ENCODE results near the gene UROC1. TPM values are rescaled to one million over a fixed set of nuclear protein-coding genes. Genes with fewer than 3 reads are reported as not detected.

Gene UROC1
- total and polyA plus RNA-seq, 2 donors (not counting 1 experiment from before 2014, with no cell fraction given) = not detected

GRCh38 chr3:126530171-126531050 is 12.8 kb upstream of the UROC1 start:
- DNase-seq = no peak
- no peak overlapping the region for H3K4me3 ChIP-seq (ENCODE audit: control extremely low read depth in 1 of 5, extremely low read depth in 1 of 5, insufficient read depth in 1 of 5, low read depth in 2 of 5, low read length in 4 of 5)
- no peak overlapping the region for H3K27ac ChIP-seq (ENCODE audit: low read length in 2 of 2)
- 26% methylated on average over 18 of the region's 18 CpGs for WGBS (ENCODE audit: insufficient coverage)
- no peaks in the 10 kb centered on the region for H3K9me3 Mint-ChIP-seq (ENCODE audit: insufficient read depth)
- CTCF ChIA-PET = interaction anchor here (1.0 kb wide), 1 partner anchor 1018 kb away, joined by 3 read pairs; no protein-coding TSS in a partner anchor
- no peak for ATAC-seq (ENCODE audit: low read depth)
- no peaks in the 10 kb centered on the region for H3K36me3 ChIP-seq (replicated peaks in 1 of 2; ENCODE audit: control extremely low read depth in 1 of 2, control insufficient read depth in 1 of 2, extremely low read depth in 1 of 2, insufficient read depth in 2 of 2, low read length in 1 of 2)
- H3K27me3 ChIP-seq (replicated peaks in 1 of 4; ENCODE audit: control extremely low read depth in 1 of 4, control insufficient read depth in 3 of 4, insufficient read depth in 4 of 4, low read length in 3 of 4) = peaks cover 0 to 8% (median 0%) of the 10 kb centered on the region in 4 experiments
- no peaks in the 10 kb centered on the region for H4K20me1 ChIP-seq (ENCODE audit: control insufficient read depth, insufficient read depth, low read length, poor library complexity, severe bottlenecking)
- H3K9me3 ChIP-seq (ENCODE audit: control extremely low read depth in 1 of 3, control insufficient read depth in 2 of 3, insufficient read depth in 1 of 3, low read length in 2 of 3) = peaks cover 0 to 4% (median 0%) of the 10 kb centered on the region in 3 donors
- H3K79me2 ChIP-seq (ENCODE audit: control insufficient read depth, insufficient read depth, low read length) = no peaks in the 10 kb centered on the region
- H3K9ac ChIP-seq (ENCODE audit: low read length) = no peak overlapping the region
- no peak overlapping the region for H3K4me3 Mint-ChIP-seq
- TF ChIP-seq EZH2 (IDR thresholded peaks at IDR 0.05; ENCODE audit: borderline replicate concordance, insufficient read depth, low read depth, low read length, poor library complexity, severe bottlenecking) = no peak
- TF ChIP-seq, protein P1, sequence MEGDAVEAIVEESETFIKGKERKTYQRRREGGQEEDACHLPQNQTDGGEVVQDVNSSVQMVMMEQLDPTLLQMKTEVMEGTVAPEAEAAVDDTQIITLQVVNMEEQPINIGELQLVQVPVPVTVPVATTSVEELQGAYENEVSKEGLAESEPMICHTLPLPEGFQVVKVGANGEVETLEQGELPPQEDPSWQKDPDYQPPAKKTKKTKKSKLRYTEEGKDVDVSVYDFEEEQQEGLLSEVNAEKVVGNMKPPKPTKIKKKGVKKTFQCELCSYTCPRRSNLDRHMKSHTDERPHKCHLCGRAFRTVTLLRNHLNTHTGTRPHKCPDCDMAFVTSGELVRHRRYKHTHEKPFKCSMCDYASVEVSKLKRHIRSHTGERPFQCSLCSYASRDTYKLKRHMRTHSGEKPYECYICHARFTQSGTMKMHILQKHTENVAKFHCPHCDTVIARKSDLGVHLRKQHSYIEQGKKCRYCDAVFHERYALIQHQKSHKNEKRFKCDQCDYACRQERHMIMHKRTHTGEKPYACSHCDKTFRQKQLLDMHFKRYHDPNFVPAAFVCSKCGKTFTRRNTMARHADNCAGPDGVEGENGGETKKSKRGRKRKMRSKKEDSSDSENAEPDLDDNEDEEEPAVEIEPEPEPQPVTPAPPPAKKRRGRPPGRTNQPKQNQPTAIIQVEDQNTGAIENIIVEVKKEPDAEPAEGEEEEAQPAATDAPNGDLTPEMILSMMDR (IDR thresholded peaks at IDR 0.05) = no peak
- no peak overlapping the region for H3K4me2 ChIP-seq (replicated peaks; ENCODE audit: low read depth, low read length, poor library complexity, severe bottlenecking)
- peak overlapping the region; percentile 56 for H2AFZ ChIP-seq (ENCODE audit: insufficient read depth, low read depth, low read length, poor library complexity, severe bottlenecking)
- H3K4me1 Mint-ChIP-seq = no peaks in the 10 kb centered on the region
- intact Hi-C loops (cut with micrococcal nuclease) = no loop called here
- peaks cover 19% of the 10 kb centered on the region for H3K27me3 Mint-ChIP-seq
- POLR2A ChIA-PET = no interaction called here
- H3K27ac Mint-ChIP-seq = no peak overlapping the region
- H3K4me1 ChIP-seq (ENCODE audit: control insufficient read depth in 2 of 2, insufficient read depth in 2 of 2, low read length in 2 of 2) = peaks cover 0 to 7% of the 10 kb centered on the region in 2 donors

DNA sequence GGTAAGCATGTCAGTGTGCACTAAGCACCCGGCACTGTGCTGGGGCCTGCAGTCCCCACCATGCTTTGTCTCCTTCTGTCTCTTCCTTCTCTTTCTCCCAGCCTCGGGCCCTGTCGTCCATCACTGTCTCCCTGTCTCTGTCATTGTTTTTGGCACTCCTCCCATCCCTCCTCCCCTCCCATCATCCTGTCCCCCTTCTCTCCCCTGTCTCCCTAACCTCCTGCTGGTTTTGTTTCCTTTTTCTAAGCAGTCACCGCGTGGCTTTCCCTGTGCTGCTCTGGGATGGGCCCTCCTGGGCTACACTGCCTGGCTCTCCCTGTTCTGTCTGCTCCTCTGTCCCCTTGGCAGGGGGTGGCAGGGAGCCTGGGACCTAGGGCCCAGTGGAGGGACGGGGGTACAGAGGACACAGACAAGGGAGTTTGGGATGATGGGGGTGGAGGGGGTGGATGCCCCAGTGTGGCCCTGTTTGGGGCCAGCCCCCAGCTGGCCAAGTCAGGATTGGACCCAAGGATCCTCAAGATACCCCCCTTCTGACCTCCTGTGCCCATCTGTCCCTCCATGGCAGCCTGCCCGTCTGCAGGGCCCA is 12.1 kb upstream of the UROC1 start:
- Mint-ChIP-seq H3K27me3 (peaks cover 22% of the 10 kb centered on the region), H3K4me1 (no peaks in the 10 kb centered on the region), H3K27ac (no peak overlapping the region), H3K9me3 (ENCODE audit: insufficient read depth) (no peaks in the 10 kb centered on the region), H3K4me3 (no peak overlapping the region)
- ATAC-seq (ENCODE audit: low read depth) = no peak
- Histone ChIP-seq H3K4me2 (replicated peaks; ENCODE audit: low read depth, low read length, poor library complexity, severe bottlenecking) (no peak overlapping the region), H4K20me1 (ENCODE audit: control insufficient read depth, insufficient read depth, low read length, poor library complexity, severe bottlenecking) (no peaks in the 10 kb centered on the region), H3K4me1 (ENCODE audit: control insufficient read depth in 2 of 2, insufficient read depth in 2 of 2, low read length in 2 of 2) (peaks cover 0 to 7% of the 10 kb centered on the region in 2 donors), H3K36me3 (replicated peaks in 1 of 2; ENCODE audit: control extremely low read depth in 1 of 2, control insufficient read depth in 1 of 2, extremely low read depth in 1 of 2, insufficient read depth in 2 of 2, low read length in 1 of 2) (no peaks in the 10 kb centered on the region), H2AFZ (ENCODE audit: insufficient read depth, low read depth, low read length, poor library complexity, severe bottlenecking) (no peak overlapping the region), H3K79me2 (ENCODE audit: control insufficient read depth, insufficient read depth, low read length) (no peaks in the 10 kb centered on the region), H3K9ac (ENCODE audit: low read length) (no peak overlapping the region), H3K4me3 (ENCODE audit: control extremely low read depth in 1 of 5, extremely low read depth in 1 of 5, insufficient read depth in 1 of 5, low read depth in 2 of 5, low read length in 4 of 5) (no peak overlapping the region), H3K27ac (ENCODE audit: low read length in 2 of 2) (no peak overlapping the region), H3K27me3 (replicated peaks in 1 of 4; ENCODE audit: control extremely low read depth in 1 of 4, control insufficient read depth in 3 of 4, insufficient read depth in 4 of 4, low read length in 3 of 4) (peaks cover 0 to 13% (median 0%) of the 10 kb centered on the region in 4 experiments), H3K9me3 (ENCODE audit: control extremely low read depth in 1 of 3, control insufficient read depth in 2 of 3, insufficient read depth in 1 of 3, low read length in 2 of 3) (peaks cover 0 to 4% (median 0%) of the 10 kb centered on the region in 3 donors)
- no peak for DNase-seq
- intact Hi-C loops (cut with micrococcal nuclease) = no loop called here
- no peak for TF ChIP-seq EZH2 (IDR thresholded peaks at IDR 0.05; ENCODE audit: borderline replicate concordance, insufficient read depth, low read depth, low read length, poor library complexity, severe bottlenecking)
- TF ChIP-seq, protein P1 (IDR thresholded peaks at IDR 0.05) = no peak
- WGBS (ENCODE audit: insufficient coverage) = 22% methylated on average over 6 of the region's 7 CpGs
- ChIA-PET POLR2A (no interaction called here), CTCF (no interaction called here)
